NCI-H345 treated with DMSO at 0.1 percent for 48 hours (cell line): ENCODE measurements around the gene IFI35.
"Not testable (repeated sequence)": the region's sequence is repeated elsewhere in the genome, so short reads cannot be mapped to it uniquely, and the experiment has no call there.

ENCODE experiments used
- DNase-seq: peaks from one replicate; lab custom pipeline; 2025; ENCODE audit not compliant: unreplicated experiment; lab: John Stamatoyannopoulos, UW

IFI35 gene

GRCh38 chr17:42997390-42997983, 9.1 kb upstream of the IFI35 start:
- no peak for DNase-seq

GRCh38 chr17:42997984-42998938, 8.3 kb upstream of the IFI35 start, which contains the start of gene RPL27:
Gene RPL27 (plus strand): TSS chr17:42998419. CDS start chr17:42998751, 332 bp downstream.
- DNase-seq = peak; percentile 98

GRCh38 chr17:42999003-42999525, 7.5 kb upstream of the IFI35 start:
- DNase-seq = no peak

GRCh38 chr17:43000894-43001293, 5.7 kb upstream of the IFI35 start:
- not testable (repeated sequence) for DNase-seq

DNA sequence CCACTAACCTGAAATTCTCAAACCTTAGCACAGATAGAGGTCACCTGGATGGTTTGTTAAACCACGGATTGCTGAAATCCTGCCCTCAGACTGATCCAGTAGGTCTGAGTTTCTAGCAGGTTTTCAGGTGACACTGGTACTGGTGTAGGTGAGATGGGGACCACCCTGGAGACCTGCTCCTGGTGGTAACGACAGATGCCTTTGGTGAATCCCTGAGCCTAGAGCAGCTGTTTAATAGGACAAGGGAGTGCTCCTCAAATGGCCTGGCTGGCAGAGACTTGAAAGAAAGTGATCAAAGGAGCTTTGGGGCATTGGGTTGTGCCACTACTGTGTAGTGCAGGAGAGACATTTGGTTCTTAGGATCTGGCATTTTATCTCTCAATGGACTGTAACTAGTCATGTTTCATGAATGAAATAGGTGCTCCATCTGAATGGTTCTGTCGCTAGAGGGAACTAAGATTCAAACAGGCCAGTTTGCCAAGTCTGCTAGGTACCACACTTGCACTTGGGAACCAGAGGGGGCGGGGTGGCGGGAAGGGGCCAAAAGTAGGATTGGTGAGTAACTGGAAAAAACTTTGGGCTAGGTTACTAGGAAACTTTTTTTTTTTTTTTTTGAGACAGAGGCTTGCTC, 2.9 kb upstream of the IFI35 start:
- DNase-seq = no peak

GRCh38 chr17:43010667-43011308, 4.2 kb downstream of the IFI35 start:
- DNase-seq = no peak

DNA sequence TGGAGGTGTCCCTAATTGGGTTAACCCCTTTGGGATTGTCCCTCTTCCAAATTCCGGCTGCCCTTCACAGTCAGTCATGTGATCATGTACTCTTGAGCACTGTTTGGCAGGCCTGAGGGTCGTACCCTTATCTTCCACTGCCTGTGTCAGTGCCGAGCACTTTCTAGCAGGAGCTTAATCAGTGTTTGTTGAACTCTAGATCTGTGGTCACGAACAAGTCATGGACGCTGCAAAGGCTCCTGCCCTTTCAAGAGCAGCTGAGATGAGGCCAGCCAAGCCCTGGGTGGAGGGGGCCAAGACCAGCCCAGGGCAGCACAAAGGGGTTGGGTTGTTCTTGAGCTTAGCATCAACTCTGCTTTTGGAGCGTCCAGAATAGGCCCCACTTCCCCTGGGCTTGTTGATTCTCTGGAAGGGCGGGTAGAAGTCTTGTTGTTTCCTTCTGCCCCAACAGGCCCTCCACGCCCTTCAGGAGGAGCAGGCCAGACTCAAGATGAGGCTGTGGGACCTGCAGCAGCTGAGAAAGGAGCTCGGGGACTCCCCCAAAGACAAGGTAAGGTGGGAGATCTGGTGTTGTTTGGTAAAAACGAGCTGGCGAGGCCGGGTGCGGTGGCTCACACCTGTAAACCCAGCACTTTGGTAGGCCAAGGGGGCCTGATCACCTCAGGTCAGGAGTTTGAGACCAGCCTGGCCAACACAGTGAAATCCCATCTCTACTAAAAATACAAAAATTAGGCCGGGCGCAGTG, 5.3 kb downstream of the IFI35 start:
- no peak for DNase-seq

DNA sequence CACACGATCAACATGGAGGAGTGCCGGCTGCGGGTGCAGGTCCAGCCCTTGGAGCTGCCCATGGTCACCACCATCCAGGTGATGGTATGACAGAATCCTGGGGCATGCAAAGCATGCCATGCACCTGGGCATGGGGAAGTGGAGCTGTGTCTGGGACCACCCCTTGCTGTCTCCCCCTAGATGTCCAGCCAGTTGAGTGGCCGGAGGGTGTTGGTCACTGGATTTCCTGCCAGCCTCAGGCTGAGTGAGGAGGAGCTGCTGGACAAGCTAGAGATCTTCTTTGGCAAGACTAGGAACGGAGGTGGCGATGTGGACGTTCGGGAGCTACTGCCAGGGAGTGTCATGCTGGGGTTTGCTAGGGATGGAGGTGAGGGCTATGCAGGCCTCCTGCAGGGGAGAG, 6.7 kb downstream of the IFI35 start:
- no peak for DNase-seq

GRCh38 chr17:43014020-43014648, 7.5 kb downstream of the IFI35 start:
- no peak for DNase-seq

DNA sequence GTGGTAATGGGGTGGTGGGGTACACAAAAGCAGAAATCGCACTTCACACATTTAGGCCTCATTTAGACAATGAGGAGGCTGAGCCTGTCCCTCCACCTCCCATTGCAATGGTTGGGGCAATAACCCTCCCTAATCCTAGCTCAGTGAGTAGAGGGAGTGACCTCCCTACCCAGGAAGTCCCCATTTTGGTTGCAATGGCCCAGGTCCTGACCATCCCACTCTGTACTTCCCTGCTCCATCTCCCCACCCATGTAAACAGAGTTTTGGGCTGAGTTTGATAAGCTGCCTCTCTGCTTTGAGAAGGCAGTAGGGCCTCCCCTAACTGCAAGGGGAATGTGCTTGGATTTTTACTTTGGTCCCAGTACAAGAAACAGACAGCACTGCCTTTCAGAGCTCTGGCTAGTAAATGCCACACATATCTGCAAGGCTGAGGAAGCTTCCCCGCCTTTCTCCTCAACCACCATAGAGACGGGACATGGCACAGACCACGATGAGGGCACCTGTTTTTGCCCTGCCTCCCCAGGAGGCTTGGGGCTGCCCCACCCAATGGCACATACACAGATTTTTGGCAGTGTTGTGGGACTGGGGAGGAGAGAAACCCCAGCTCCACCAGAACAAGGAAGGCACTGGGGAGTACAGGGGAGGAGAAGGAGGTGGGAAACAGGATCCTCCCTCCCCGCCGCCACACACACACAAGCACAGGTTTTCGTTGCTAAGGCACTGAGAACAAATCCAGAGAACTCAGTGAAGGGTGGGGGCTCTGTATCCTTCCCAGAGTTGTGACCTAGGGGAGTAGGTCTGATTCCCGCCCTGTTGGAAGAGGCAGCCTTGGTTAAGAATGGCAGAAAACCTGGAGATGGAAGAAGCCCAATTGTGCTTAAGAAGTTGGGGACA, 8.3 kb downstream of the IFI35 start:
- DNase-seq = no peak

- DNase-seq = no peak
These were observed 9.0 kb downstream of the IFI35 start for GRCh38 chr17:43015579-43015978.

DNA sequence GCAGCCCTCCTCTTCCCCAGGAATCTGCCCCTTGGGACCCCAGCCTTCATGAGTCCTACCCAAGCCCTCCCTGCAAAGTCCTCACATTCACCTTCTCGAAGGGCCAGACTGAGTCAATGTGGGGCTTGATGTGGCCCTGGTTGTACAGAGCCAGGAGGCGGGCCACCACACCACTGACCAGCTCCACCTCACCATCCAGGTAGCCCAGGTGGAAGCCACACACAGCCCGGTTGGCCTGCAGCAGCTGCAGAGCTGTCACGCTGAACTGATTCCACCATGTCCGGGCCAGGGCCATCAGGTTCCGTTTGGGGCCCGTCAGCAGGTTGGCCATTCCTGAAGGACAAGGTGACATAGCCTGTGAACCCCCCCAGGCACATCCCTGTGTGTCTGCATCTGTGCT, 9.6 kb downstream of the IFI35 start:
- no peak for DNase-seq

DNA sequence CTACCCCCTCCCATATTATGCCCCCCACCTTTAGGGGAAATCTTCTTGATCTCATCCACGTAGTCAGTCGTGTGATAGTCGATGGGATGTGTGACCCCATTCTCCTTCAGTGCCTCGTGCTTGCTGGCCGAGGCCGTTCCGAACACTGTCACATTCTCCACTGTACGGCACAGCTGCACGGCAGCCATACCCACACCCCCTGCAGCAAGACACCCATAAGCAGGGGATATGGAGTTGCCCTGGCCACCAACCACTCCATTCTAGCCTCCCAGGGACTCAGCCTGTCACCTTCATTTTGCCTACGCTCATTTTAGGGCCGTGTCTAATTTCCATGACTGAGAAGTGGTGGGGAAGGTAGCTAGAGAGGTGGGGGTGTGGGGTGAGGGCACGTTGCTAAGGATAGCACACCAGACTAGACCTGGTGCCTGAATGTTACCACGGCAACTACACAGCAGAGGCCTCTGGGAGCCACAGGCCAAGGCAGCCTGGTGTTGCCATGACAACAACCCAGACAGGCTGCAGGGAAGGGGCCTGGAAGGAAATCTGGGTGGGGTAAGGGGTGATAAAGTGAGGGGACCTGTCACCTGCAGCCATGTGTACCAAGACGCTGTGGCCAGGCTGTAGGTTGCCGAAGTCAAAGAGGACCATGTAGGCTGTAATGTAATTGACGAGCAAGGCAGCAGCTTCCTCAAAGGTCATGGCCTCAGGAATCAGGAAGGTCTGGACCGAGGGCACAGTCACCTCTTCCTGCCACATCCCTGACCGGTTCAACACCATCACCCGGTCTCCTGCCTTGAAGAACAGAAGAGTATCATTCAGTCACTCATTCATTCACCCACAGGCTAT, 11.6 kb downstream of the IFI35 start:
- no peak for DNase-seq

GRCh38 chr17:43018932-43019331, 12.3 kb downstream of the IFI35 start:
- no peak for DNase-seq

DNA sequence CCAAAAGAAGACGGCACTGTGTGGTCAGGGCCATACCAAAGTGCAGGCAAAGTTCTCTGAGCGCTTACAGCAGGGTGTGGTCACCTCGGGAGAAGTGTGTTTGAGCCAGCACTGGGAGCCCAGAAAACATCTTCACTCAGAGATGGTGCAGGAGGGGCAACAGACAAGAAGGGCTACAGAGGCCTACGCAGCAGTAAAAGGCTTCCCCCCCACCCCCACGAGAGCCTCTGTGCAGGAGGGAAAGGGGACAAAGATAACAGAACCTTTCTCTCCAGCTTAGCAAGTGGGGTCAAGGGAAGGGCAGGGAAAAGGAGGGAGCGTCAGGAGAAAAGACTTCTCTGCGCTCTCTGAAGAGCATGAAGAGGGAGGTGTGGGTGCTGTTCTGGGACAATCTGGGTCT, 12.8 kb downstream of the IFI35 start:
- no peak for DNase-seq

DNA sequence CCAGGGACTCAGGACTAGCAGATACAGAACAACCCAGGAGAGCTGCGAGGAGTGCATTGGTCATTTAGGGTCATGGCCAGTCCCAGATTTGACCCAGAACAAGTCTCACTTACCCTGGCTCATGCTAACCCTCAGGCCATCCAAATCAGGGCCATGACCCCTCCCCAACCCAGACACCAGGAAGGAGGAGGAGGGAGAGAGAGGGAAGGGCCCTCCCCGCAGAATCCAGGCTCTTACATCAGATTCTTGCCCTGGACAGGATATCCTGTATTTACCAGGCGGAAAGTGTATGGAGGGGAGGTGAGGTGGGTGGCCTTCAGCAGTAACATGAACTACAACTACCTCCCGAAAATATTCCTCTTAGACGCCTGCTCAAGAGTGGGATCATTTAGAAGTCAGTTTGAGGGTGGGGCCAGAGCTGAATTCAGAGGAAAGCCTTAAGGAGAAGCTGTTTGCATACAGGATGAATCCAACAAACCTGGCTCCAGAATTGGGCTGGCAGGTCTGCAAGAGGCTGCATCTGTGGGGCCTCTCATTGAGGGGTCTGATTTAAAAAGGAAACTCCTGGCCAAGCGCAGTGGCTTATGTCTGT, 13.5 kb downstream of the IFI35 start:
- no peak for DNase-seq
